ENCODE data around the gene CD72.

CD72 gene

DNA sequence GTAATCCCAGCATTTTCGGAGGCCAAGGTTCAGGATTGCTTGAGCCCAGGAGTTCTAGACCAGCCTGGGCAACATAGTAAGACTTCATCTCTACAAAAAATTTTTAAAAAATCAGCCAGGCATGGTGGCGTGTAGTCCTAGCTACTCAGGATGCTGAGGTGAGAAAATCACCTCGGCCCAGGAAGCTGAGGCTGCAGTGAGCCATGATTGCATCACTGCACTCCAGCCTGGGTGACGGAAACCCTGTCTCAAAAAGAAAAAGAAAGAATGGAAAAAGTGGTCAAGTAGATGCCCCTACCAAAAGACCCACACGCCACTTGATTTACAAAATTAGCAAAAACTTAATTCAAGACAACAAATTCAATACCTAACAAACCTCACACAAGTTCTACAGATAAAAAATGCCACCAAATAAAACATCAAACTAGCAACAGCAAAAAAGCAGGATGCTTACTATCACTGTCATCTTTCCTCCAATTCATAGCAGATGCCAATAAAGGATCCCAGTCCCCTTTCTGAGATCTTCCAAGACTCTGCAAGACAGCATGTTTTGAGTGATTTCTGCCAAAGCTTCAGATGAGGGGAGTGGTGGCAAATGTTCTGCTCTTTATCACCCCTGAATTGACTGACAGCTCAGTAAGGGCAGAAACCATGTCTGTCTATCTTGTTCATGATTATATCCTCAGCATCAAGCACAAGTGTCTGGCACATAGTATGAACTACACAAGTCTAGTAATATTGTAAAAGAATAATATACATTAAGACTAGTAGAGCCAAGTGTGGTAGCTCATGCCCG, 47.3 kb downstream of the CD72 start:
- peak overlapping the region; percentile 43 for H3K4me2 ChIP-seq
- peak; percentile 46; the same call in 1 of the 2 replicates for TF ChIP-seq Cebpa-rat (IDR thresholded peaks at IDR 0.05)
- H3K27ac ChIP-seq: no peak overlapping the region
- no peaks in the 10 kb centered on the region for H4K20me1 ChIP-seq
- H3K27me3 ChIP-seq: no peaks in the 10 kb centered on the region
- peaks cover 16% of the 10 kb centered on the region for H3K4me1 ChIP-seq
- no peak overlapping the region for H3K4me3 ChIP-seq
- no peaks in the 10 kb centered on the region for H3K9me3 ChIP-seq
- no peak overlapping the region for H3K9ac ChIP-seq
- H3K36me3 ChIP-seq: no peaks in the 10 kb centered on the region

DNA sequence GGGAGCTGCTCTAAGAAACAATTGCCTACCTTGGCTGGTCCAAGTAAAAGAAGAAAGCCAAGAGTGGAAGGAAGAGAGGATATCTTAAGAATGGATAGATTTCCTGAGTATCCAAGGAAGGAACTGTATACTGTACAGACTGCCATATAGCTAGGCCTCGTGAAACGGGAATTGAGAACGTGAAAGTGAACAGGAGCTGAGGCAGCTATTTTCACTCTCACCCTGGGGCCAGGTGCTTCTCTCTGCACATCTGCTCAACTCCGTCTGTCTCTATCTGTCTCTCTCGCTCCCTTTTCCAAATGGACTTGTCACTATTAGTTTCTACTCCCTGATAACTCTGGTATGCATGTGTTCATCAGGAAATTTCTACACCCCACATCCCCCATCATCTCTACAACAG, 49.0 kb downstream of the CD72 start:
- Histone ChIP-seq H3K4me2 (no peak overlapping the region), H3K27ac (no peak overlapping the region), H3K27me3 (no peaks in the 10 kb centered on the region), H4K20me1 (no peaks in the 10 kb centered on the region), H3K4me3 (no peak overlapping the region), H3K9me3 (no peaks in the 10 kb centered on the region), H3K4me1 (peaks cover 16% of the 10 kb centered on the region), H3K9ac (no peak overlapping the region), H3K36me3 (no peaks in the 10 kb centered on the region)
- TF ChIP-seq Cebpa-rat (IDR thresholded peaks at IDR 0.05): no peak

DNA sequence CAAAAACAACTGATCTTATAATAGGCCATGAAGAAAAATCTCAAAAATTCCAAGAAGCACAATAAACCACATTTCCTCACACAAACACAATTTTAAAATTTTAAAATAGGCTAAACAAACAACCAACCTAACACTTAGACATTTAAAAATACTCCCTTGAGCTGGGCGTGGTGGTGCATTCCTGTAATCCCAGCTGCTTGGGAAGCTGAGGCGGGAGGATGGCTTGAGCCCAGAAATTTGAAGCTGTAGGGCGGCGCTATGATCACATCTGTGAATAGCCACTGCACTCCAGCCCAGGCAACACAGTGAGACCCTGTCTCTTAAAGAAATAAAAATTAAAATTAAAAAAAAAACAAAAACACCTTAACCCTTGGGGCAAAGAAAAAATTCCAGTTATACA, 50.0 kb downstream of the CD72 start:
- Histone ChIP-seq H3K27me3 (no peaks in the 10 kb centered on the region), H3K9me3 (no peaks in the 10 kb centered on the region), H4K20me1 (no peaks in the 10 kb centered on the region), H3K4me3 (no peak overlapping the region), H3K4me1 (peaks cover 16% of the 10 kb centered on the region), H3K27ac (no peak overlapping the region), H3K9ac (no peak overlapping the region), H3K4me2 (no peak overlapping the region), H3K36me3 (no peaks in the 10 kb centered on the region; the same call in 1 of the 2 replicates)
- no peak for TF ChIP-seq Cebpa-rat (IDR thresholded peaks at IDR 0.05)

DNA sequence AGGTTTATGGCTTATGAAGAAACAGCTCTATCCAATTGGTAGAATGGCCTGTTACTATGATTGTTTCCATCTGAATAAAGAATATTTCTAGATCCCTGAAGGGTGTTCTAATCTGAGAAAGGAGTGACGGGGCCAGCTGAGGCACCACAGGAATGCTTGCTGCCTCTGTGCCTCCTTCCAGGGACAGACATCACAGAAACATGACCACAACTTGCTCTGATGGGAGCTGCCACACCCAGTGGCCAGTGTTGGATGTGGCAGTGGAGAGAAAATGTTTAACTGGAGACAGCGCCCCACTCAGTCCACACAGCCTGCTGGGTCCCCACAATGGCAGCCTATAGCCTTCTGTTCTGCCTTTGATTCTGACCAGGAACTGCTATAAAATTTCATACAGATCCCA, 51.8 kb downstream of the CD72 start:
- Histone ChIP-seq H3K4me3 (no peak overlapping the region), H3K4me1 (peaks cover 16% of the 10 kb centered on the region), H4K20me1 (no peaks in the 10 kb centered on the region), H3K9me3 (no peaks in the 10 kb centered on the region), H3K9ac (no peak overlapping the region), H3K4me2 (no peak overlapping the region), H3K27ac (no peak overlapping the region), H3K27me3 (no peaks in the 10 kb centered on the region), H3K36me3 (peaks cover 7% of the 10 kb centered on the region; the same call in 1 of the 2 replicates)
- no peak for TF ChIP-seq Cebpa-rat (IDR thresholded peaks at IDR 0.05)

DNA sequence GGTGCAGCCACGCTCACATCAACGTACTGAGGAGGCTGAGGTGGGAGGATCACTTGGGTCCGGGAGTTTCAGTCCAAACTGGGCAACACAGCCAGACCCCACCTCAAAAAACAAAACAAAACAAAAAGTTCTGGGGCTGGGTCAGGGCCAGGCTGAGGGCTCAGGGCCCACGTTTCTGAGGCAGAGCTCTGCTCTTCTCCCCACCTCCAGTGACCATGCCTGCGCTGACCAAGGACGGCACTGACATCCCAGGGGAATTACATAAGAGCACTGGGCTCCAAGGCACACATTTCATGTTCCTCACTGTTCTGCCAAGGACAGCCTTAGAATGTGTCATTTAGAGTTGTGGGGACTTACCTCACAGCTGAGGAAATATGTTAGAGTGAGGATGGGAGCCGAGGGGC, 53.6 kb downstream of the CD72 start:
- Histone ChIP-seq H3K27me3 (no peaks in the 10 kb centered on the region), H3K9ac (no peak overlapping the region), H4K20me1 (no peaks in the 10 kb centered on the region), H3K27ac (no peak overlapping the region), H3K4me1 (peaks cover 1% of the 10 kb centered on the region), H3K9me3 (no peaks in the 10 kb centered on the region), H3K4me2 (no peak overlapping the region), H3K36me3 (peaks cover 11% of the 10 kb centered on the region; the same call in 1 of the 2 replicates), H3K4me3 (no peak overlapping the region)
- TF ChIP-seq Cebpa-rat (IDR thresholded peaks at IDR 0.05): no peak

DNA sequence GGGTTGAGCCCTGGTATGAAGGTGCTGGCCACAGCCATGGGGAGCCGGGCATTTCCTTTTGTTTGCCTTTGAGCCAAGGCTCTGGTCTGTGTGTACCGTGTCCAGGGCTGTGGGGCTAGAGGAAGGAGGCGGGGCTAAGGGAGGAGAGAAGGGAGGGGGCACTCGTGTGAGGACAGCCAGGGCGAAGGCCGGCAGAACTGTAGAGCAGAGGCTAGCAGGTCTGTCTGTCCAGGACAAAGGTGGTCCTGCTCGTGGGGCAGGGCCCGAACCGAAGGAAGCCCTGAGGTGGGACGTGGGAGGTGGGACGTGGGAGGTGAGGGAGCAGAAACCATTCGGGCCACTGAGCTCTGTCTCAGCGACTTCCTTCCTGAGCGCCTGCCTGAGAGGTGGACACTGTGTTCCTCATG, 54.4 kb downstream of the CD72 start:
- H3K4me3 ChIP-seq: no peak overlapping the region
- H4K20me1 ChIP-seq: no peaks in the 10 kb centered on the region
- no peaks in the 10 kb centered on the region for H3K4me1 ChIP-seq
- H3K9ac ChIP-seq: no peak overlapping the region
- H3K4me2 ChIP-seq: no peak overlapping the region
- no peaks in the 10 kb centered on the region for H3K9me3 ChIP-seq
- H3K27me3 ChIP-seq: no peaks in the 10 kb centered on the region
- no peak for TF ChIP-seq Cebpa-rat (IDR thresholded peaks at IDR 0.05)
- H3K27ac ChIP-seq: no peak overlapping the region
- H3K36me3 ChIP-seq: peaks cover 16% of the 10 kb centered on the region; the same call in 1 of the 2 replicates

DNA sequence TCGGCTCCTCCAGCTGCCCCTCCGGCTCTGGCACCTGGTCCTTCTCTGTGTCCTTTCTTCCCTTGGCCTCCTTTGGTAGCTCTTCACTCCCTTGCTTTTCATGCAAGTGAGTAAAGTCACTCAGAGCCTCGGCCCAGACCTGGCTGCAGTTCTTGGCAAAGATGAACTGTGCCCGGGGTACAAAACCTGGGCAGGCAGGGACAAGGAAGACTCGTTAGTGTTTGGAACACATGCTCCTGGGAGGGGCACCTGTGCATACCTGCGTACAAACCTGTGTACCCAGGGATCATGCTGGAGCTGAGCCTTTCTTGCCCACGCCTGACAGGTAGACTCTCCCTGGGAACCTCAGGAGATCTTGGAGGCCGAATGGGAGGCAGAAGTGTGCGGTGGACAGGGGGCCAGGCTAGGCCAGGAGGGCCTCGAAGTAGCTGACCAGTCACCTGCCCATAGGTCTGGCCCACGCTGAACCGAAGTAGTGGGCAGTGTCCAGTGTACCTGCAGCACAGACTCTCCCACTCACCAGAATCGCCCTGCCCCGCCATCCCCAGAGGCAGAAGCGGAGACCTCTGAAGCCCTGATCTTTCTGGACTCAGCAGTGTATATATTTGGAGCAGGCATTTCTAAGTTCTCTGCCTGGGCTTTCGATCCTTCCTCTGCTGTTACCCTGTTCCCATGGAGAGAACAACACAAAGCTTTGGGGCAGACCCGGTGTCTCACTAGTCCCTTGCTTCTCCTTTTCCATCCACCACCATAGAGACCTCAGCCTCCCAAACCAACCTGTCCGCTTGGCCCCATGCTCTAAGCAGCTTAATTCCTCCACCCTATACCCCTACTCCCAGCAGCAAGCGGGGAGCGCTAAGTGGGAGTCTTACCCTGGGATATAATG, 55.1 kb downstream of the CD72 start:
- Histone ChIP-seq H3K27me3 (no peaks in the 10 kb centered on the region), H3K4me1 (no peaks in the 10 kb centered on the region), H4K20me1 (no peaks in the 10 kb centered on the region), H3K4me2 (no peak overlapping the region), H3K4me3 (no peak overlapping the region), H3K27ac (no peak overlapping the region), H3K36me3 (peaks cover 22% of the 10 kb centered on the region), H3K9ac (no peak overlapping the region), H3K9me3 (no peaks in the 10 kb centered on the region)
- TF ChIP-seq Cebpa-rat (IDR thresholded peaks at IDR 0.05): no peak

DNA sequence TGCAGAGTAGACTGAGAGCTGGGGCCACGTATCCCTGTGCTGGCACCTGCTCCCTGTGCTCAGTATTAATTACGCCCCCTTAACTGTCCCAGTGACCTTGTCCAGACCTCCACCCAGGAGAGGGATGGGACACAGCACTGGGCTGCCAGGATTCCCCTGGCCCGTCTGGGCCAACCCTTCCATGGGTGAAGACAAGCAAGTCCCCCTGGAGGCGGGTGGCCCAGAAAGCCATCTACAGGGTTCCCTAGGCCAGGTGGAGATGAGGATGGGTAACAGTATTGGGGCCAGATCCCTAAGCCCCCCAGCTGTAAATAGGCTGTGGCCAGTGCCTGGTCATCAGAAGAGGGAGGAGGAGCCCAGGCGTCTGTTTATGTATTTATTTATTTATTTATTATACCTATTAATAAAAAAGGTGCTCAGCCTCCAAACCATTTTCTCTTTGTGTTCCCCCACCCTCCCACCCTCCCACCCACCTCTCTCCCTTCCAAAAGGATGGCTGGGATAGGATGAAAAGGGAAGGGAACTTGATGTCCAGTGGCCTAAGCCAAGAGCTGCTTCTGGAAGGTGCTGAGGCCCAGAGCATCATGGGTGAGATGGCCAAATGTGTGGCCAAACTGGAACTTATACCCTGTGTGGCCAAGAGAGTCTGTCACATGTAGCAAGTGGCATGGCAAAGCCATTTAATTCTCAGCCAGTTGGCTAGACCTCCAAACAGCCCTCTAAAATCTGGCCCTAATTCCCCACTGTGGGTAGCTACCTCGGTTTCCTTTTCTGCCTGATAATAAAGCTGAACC, 56.5 kb downstream of the CD72 start:
- H3K9me3 ChIP-seq: no peaks in the 10 kb centered on the region
- no peak for TF ChIP-seq Cebpa-rat (IDR thresholded peaks at IDR 0.05)
- H4K20me1 ChIP-seq: no peaks in the 10 kb centered on the region
- no peaks in the 10 kb centered on the region for H3K27me3 ChIP-seq
- no peak overlapping the region for H3K4me3 ChIP-seq
- H3K4me1 ChIP-seq: peaks cover 7% of the 10 kb centered on the region; the same call in 1 of the 2 replicates
- no peak overlapping the region for H3K4me2 ChIP-seq
- H3K27ac ChIP-seq: no peak overlapping the region
- H3K36me3 ChIP-seq: peaks cover 29% of the 10 kb centered on the region
- no peak overlapping the region for H3K9ac ChIP-seq

DNA sequence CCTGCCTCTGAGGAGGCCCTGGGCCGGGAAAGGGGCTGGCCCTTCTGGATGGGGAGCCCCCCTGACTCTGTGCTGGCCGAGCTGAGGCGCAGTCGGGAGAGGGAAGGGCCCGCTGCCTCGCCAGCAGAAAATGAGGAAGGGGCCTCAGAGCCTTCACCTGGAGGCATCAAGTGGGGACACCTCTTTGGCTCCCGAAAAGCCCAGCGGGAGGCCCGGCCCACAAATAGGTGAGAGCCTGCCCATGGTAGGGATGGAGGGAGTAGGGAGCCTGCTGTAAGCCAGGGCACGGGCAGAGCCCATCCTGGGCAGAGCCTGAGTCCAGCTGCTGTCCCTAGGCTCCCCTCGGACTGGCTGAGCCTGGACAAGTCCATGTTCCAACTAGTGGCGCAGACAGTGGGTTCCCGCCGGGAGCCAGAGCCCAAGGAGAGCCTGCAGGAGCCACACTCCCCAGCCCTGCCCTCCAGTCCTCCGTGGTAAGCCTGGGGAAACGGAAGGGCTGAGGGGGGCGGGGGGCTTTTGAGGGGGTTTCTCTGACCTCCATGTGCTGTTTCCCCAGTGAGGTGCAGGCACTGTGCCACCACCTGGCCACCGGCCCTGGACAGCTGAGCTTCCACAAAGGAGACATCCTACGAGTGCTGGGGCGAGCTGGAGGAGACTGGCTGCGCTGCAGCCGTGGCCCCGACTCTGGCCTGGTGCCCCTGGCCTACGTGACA, 57.4 kb downstream of the CD72 start:
- Histone ChIP-seq H3K27ac (no peak overlapping the region), H3K4me1 (peaks cover 8% of the 10 kb centered on the region; the same call in 1 of the 2 replicates), H4K20me1 (no peaks in the 10 kb centered on the region), H3K9ac (no peak overlapping the region), H3K9me3 (no peaks in the 10 kb centered on the region), H3K4me2 (no peak overlapping the region), H3K4me3 (no peak overlapping the region), H3K36me3 (peaks cover 37% of the 10 kb centered on the region), H3K27me3 (no peaks in the 10 kb centered on the region)
- no peak for TF ChIP-seq Cebpa-rat (IDR thresholded peaks at IDR 0.05)

All from BLaER1 (cell line).